ENCODE results near the gene IL23A.

Gene IL23A

DNA sequence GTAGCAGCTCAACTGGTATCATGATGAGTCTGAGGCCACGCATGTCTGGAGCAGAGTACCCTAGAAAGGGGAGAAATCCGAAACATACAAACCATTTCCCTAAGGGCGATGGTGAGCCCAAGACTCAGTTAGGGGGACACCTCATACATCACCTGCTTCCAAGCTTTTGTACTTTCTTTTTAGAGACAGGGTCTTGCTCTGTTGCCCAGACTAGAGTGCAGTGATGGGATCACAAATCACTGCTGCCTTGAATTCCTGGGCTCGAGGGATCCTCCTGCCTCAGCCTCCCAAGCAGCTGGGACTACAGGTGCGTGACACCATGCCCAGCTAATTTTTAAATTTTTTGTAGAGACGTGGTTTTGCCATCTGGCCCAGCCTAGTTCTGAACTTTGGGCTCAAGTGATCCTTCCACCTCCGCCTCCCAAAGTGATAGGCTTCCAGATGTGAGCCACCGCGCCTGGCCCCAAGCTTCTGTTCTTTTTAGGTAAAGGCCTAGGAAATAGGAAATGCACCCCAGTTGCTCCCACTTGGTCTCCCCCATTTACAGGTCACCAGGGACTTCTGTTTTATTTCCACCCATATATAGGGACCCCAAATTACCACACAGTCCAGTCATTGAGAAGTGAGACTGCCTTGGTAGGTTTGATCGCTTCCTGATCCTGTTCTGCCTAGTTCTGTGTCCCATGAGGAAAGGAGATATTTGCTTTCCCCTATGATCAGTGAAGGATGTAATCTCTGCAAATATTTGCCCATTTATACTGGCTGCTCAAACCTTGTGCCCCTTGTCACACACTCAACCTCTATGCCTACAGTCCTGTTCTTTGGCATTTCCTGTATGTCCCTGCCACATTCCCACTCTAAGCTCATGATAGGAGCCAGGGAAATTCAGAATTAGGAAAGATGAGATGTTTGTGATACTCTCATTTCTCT, 23.7 kb downstream of the IL23A start, which contains the start of gene APOF:
Gene APOF (minus strand): TSS at position 728 of the 930 bp plus-strand sequence. CDS start 112 bp downstream, at position 616.
- DNase-seq = no peak

DNA sequence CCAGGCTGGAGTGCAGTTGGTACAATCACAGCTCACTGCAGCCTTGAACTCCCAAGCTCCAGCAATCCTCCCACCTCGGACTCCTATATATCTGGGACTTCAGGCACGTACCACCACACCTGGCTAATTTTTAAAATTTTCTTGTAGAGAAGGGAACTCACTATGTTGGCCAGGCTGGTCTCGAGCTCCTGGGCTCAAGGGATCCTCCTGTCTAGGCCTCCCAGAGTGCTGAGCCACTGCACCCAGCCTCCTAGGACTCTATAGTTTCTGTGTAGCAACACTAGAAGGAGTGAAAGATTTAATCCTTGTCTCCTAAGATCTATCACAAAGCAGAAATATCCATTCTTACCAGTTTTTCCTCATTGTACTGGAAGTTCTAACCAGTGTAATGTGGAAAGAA, 28.3 kb downstream of the IL23A start:
- DNase-seq = no peak

GRCh38 chr12:56373515-56373914, 34.8 kb downstream of the IL23A start:
- DNase-seq = no peak

DNA sequence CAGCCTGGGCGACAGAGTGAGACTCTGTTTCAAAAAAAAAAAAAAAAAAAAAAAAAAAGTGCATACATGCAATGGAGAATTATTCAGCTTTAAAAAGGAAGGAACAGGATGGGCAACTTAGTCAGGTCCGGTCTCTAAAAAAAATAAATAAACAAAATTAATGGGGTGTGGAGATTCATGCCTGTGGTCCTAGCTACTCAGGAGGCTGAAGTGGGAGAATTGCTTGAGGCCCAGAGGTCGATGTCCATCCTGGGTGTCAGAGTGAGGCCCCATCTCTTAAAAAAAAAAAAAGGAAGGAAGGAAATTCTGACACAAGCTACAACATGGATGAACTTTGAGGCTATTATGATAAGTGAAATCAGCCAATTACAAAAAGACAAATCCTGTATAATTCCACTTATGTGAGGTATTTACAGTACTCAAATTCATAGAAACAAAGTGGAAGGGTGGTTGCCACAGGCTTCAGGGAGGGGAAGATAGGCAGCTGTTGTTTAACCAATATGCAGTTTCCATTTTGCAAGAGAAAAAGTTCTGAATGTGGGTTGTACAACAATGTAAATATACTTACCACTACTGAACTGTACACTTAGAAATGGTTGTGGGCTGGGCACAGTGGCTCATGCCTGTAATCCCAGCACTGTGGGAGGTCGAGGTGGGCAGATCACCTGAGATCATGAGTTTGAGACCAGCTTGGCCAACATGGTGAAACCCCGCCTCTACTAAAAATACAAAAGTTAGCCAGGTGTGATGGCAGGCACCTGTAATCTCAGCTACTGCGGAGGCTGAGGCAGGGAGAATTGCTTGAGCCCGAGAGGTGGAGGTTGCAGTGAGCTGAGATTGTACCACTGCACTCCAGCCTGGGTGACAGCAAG, 36.3 kb downstream of the IL23A start:
- DNase-seq = no peak

DNA sequence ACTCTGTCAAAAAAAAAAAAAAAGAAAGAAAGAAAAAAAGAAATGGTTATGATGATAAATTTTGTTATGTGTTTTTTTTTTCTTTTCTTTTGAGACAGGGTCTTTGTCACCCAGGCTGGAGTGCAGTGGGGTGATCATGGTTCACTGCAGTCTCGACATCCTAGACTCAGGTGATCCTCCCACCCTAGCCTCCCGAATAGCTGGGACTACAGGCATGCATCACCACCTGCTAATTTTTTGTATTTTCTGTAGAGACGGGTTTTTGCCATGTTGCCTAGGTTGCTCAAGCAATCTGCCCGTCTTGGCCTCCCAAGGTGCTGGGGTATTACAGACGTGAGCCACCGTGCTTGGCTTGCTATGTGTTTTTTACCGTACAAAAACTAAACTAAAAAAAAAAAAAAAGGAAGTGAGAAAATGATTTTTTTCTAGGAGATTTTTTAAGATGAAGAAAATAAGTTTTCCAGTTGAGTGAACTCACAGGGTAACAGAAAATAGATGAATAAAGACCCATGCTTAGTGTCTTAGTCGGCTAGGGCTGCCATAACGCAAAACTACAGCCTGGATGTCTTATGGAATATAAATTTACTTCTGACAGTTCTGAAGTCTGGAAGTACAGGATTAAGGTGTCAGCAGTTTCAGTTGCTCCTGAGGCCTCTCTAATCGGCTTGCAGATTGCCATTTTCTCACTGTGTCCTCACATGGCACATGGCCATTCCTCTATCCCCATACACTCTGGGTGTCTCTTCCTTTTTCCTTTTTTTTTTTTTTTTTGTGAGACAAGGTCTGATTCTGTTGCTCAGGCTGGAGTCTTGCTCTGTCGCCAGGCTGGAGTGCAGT, 37.1 kb downstream of the IL23A start:
- no peak for DNase-seq

GRCh38 chr12:56377310-56377988, 38.8 kb downstream of the IL23A start:
- DNase-seq = no peak

- no peak for DNase-seq
Measured at GRCh38 chr12:56377989-56378316, 39.3 kb downstream of the IL23A start.

- DNase-seq = no peak
Measured at GRCh38 chr12:56382611-56383010, 43.9 kb downstream of the IL23A start.

DNA sequence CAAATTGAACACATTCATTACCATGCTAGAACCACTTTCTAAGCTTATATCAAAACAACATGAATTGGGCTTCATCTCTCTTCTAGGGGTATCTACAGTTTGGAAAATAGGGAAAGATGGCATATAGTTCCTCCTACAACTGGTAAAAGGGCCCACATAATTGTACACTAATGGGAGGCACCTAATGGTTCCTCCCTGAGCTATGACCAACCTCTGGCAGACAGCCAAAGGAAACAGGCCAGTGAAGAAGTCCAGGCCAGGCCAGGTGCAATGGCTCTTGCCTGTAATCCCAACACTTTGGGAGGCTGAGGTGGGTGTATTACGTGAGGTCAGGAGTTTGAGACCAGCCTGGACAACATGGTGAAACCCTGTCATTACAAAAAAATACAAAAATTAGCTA, 47.2 kb downstream of the IL23A start:
- no peak for DNase-seq

DNA sequence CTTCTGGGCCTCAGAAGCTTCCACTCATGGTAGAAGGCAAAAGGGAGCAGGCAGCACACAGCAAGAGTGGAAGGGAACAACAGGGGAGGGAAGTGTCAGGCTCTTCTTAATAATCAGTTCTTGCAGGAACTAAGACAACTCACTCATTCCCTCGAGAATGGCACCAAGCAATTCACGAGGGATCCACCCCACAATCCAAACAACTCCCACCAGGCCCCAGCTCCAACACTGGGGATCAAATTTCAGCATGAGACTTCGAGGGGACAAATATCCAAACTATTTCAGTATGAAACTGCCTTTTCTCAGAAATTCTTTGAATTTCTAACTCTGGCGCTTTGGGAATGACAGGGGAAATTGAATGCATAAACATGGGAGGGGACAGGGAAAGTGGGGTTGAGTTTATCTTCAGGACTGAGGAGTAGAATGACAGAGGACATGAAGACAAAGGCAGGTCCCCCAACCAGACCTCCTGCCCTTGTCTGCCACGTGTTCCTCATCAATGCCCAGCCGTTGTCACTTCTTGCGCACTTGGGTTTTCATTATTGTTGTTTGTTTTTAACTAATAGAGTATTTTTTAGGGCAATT, 48.6 kb downstream of the IL23A start:
- DNase-seq = no peak

DNA sequence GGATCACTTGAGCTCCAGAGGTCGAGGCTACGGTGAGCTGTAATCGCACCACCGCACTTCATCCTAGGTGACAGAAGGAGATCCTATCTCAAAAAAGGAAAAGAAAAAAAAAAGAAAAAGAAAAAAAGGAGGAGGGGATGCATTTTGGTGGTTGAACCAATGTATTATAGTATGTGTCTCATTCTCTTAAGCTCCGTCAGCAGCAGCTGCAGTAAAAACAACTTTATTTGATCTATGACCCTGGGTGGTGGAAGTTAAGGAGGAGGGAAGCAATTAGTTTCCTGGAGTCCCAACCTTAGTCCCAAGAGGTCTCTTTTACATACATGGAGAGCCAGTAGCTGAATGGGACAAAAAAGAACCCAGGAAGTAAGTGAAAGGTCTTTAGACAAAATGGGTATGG, 50.7 kb downstream of the IL23A start:
- no peak for DNase-seq
